Measurements from ENCODE around the gene KCNMB2.

GRCh38 chr3:178773358-178773757, 237.1 kb downstream of the KCNMB2 start:
- TF ChIP-seq FOXP2 (optimal IDR thresholded peaks at IDR 0.05; ENCODE audit: control extremely low read depth, extremely low read length, insufficient read depth) (no peak), EZH2 (IDR thresholded peaks at IDR 0.05) (no peak), POLR2AphosphoS5 (IDR thresholded peaks at IDR 0.05; ENCODE audit: borderline replicate concordance, low read depth, low read length) (no peak)

Data from SK-N-MC (cell line).